ENCODE data around the gene CBLB. TPM values are rescaled to one million over a fixed set of nuclear protein-coding genes. Genes with fewer than 3 reads are reported as not detected.
"Not testable (repeated sequence)": the region's sequence is repeated elsewhere in the genome, so short reads cannot be mapped to it uniquely, and the experiment has no call there.

The CBLB gene
- total RNA-seq, 1 experiment from 2014 or later = 8.6 TPM

DNA sequence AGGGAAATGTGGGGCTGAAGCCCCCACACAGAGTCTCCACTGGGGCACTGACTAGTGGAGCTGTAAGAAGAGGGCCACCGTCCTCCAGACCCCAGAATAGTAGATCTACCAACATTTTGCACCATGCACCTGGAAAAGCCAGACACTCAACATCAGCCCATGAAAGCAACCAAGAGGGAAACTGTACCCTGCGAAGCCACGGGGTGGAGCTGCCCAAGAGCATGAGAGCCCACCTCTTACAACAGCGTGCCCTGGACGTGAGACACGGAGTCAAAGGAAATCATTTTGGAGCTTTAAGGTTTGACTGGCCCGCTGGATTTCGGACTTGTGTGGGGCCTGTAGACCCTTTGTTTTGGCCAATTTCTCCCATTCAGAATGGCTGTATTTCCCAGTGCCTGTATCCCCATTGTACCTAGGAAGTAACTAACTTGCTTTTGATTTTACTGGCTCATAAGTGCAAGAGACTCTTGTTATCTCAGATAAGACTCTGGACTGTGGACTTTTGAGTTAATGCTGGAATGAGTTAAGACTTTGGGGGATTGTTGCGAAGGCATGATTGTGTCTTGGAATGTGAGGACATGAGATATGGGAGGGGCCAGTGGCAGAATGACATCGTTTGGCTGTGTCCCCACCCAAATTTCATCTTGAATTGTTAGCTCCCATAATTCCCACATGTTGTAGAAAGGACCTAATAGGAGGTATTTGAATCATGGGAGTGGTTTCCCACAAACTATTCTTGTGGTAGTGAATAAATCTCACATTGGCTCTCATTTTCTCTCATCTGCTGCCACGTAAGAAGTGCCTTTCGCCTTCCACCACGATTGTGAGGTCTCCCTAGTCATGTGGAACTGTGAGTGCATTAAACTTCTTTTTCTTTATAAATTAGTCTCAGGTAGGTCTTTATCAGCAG lies 105.8 kb downstream of the CBLB start:
- no peaks in the 10 kb centered on the region for H3K36me3 ChIP-seq (ENCODE audit: control insufficient read depth, insufficient read depth, low read length)
- H3K27me3 ChIP-seq (ENCODE audit: control insufficient read depth, insufficient read depth, low read length) = no peaks in the 10 kb centered on the region
- no TSS peak for BruUV-seq (replicated peaks)
- H3K9me3 ChIP-seq (ENCODE audit: control insufficient read depth, insufficient read depth, low read depth, low read length) = no peaks in the 10 kb centered on the region
- TF ChIP-seq CTCF (IDR thresholded peaks at IDR 0.05) = no peak
- ATAC-seq (no peak), DNase-seq (ENCODE audit: low read depth, low spot score) (no peak)
- intact Hi-C loops (cut with micrococcal nuclease; ENCODE audit: unreplicated experiment) = no loop called here
- H3K4me1 ChIP-seq (ENCODE audit: control insufficient read depth, insufficient read depth, low read length) = no peaks in the 10 kb centered on the region
- ChIA-PET POLR2A (no interaction called here), CTCF (no interaction called here)
- H3K4me3 ChIP-seq (ENCODE audit: low read depth in 2 of 2, low read length in 2 of 2) = no peak overlapping the region
- in situ Hi-C loops (cut with HindIII; ENCODE audit: low pct_unique_long_range_greater_than_20kb, low sequenced_read_pairs) = no loop called here
- no peak overlapping the region for H3K27ac ChIP-seq (ENCODE audit: low read length)

DNA sequence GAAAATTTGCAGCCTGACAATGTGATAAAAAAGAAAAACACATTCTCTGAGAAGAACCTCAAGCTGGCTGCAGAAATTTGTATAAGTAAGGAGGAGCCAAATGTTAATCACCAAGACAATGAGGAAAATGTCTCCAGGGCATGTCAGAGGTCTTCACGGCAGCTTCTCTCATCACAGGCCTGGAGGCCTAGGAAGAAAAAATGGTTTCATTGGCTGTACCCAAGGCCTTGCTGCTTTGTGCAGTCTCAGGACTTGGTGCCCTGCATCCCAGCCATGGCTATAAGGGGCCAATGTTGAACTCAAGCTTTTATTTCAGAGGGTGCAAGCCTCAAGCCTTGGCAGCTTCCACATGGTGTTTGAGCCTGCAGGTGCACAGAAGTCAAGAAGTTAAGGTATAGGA lies 106.6 kb downstream of the CBLB start:
- H3K27me3 ChIP-seq (ENCODE audit: control insufficient read depth, insufficient read depth, low read length); CTCF ChIA-PET; intact Hi-C loops (cut with micrococcal nuclease; ENCODE audit: unreplicated experiment); BruUV-seq (replicated peaks); H3K9me3 ChIP-seq (ENCODE audit: control insufficient read depth, insufficient read depth, low read depth, low read length); ATAC-seq; H3K36me3 ChIP-seq (ENCODE audit: control insufficient read depth, insufficient read depth, low read length); H3K4me1 ChIP-seq (ENCODE audit: control insufficient read depth, insufficient read depth, low read length); H3K27ac ChIP-seq (ENCODE audit: low read length); in situ Hi-C loops (cut with HindIII; ENCODE audit: low pct_unique_long_range_greater_than_20kb, low sequenced_read_pairs); POLR2A ChIA-PET; DNase-seq (ENCODE audit: low read depth, low spot score); H3K4me3 ChIP-seq (ENCODE audit: low read depth in 2 of 2, low read length in 2 of 2): not testable (repeated sequence)

GRCh38 chr3:105759442-105760078 lies 109.3 kb downstream of the CBLB start:
- ChIA-PET CTCF (no interaction called here), POLR2A (no interaction called here)
- in situ Hi-C loops (cut with HindIII; ENCODE audit: low pct_unique_long_range_greater_than_20kb, low sequenced_read_pairs) (no loop called here), intact Hi-C loops (cut with micrococcal nuclease; ENCODE audit: unreplicated experiment) (no loop called here)
- DNase-seq (ENCODE audit: low read depth, low spot score) = no peak
- BruUV-seq (replicated peaks) = no TSS peak
- Histone ChIP-seq H3K27ac (ENCODE audit: low read length) (no peak overlapping the region), H3K4me3 (ENCODE audit: low read depth in 2 of 2, low read length in 2 of 2) (no peak overlapping the region), H3K9me3 (ENCODE audit: control insufficient read depth, insufficient read depth, low read depth, low read length) (no peaks in the 10 kb centered on the region), H3K36me3 (ENCODE audit: control insufficient read depth, insufficient read depth, low read length) (no peaks in the 10 kb centered on the region), H3K27me3 (ENCODE audit: control insufficient read depth, insufficient read depth, low read length) (no peaks in the 10 kb centered on the region), H3K4me1 (ENCODE audit: control insufficient read depth, insufficient read depth, low read length) (no peaks in the 10 kb centered on the region)
- TF ChIP-seq POLR2AphosphoS5 (IDR thresholded peaks at IDR 0.05; ENCODE audit: low read depth, low read length) = no peak
- no peak for TF ChIP-seq CTCF (IDR thresholded peaks at IDR 0.05)
- no peak for TF ChIP-seq SIN3A (IDR thresholded peaks at IDR 0.05; ENCODE audit: borderline replicate concordance, insufficient read depth, low read depth, low read length)
- no peak for TF ChIP-seq TCF7L2 (IDR thresholded peaks at IDR 0.05; ENCODE audit: low read depth, low read length)
- no peak for TF ChIP-seq REST (IDR thresholded peaks at IDR 0.05; ENCODE audit: insufficient read depth in 1 of 2, low read depth in 2 of 2, low read length in 1 of 2)
- no peak for ATAC-seq
